ENCODE measurements around the gene DEK. TPM values are rescaled to one million over a fixed set of nuclear protein-coding genes. Genes with fewer than 3 reads are reported as not detected.
A peak's percentile ranks its signal among the peaks of the same experiment; 100 is the strongest.
"Not testable (repeated sequence)": the region's sequence is repeated elsewhere in the genome, so short reads cannot be mapped to it uniquely, and the experiment has no call there.

The DEK gene
- total and polyA plus RNA-seq, 7 experiments from 2014 or later: 41.6 to 174 (median 61.1) TPM

GRCh38 chr6:18235524-18235923 is 28.8 kb downstream of the DEK start:
- Histone ChIP-seq H3K4me1 (ENCODE audit: control insufficient read depth in 2 of 2, insufficient read depth in 2 of 2, low read length in 2 of 2) (no peaks in the 10 kb centered on the region), H3K4me3 (ENCODE audit: low read length) (no peak overlapping the region), H3K36me3 (ENCODE audit: control insufficient read depth in 2 of 3, insufficient read depth in 3 of 3, low read length in 3 of 3) (peaks cover 0 to 42% (median 11%) of the 10 kb centered on the region in 3 experiments), H3K27ac (ENCODE audit: low read depth, low read length) (no peak overlapping the region), H3K27me3 (ENCODE audit: control insufficient read depth in 2 of 2, insufficient read depth in 2 of 2, low read length in 2 of 2) (no peaks in the 10 kb centered on the region), H3K9me3 (ENCODE audit: control insufficient read depth in 2 of 3, low read length in 3 of 3) (no peaks in the 10 kb centered on the region)
- ATAC-seq: no peak
- DNase-seq: no peak
- peaks cover 42 to 80% (median 71%) of the 10 kb centered on the region in 5 donors for H3K36me3 Mint-ChIP-seq
- peak overlapping the region in 1 of 9 donors; percentile 29 for H3K27ac Mint-ChIP-seq
- H3K4me3 Mint-ChIP-seq: no peak overlapping the region
- ChIA-PET POLR2A (interaction anchor here (0.5 kb wide), 1 partner anchor 220 kb away, joined by 5 read pairs; no protein-coding TSS in a partner anchor), CTCF (interaction anchor here (1.0 kb wide), 1 partner anchor 24 kb away, joined by 3 read pairs; no protein-coding TSS in a partner anchor)
- no peaks in the 10 kb centered on the region for H3K27me3 Mint-ChIP-seq
- peaks cover 0 to 22% (median 4%) of the 10 kb centered on the region in 7 donors for H3K4me1 Mint-ChIP-seq
- H3K9me3 Mint-ChIP-seq: peaks cover 0 to 41% (median 23%) of the 10 kb centered on the region in 11 donors
- intact Hi-C loops (cut with micrococcal nuclease): no loop called here

GRCh38 chr6:18234564-18234963 is 29.8 kb downstream of the DEK start:
- H3K4me3 Mint-ChIP-seq: no peak overlapping the region
- intact Hi-C loops (cut with micrococcal nuclease): no loop called here
- peaks cover 0 to 51% (median 26%) of the 10 kb centered on the region in 11 donors for H3K9me3 Mint-ChIP-seq
- CTCF ChIA-PET: no interaction called here
- ATAC-seq: no peak
- peak overlapping the region in 2 of 9 donors; percentile 12 to 48 for H3K27ac Mint-ChIP-seq
- Histone ChIP-seq H3K9me3 (ENCODE audit: control insufficient read depth in 2 of 3, low read length in 3 of 3) (no peaks in the 10 kb centered on the region), H3K27ac (ENCODE audit: low read depth, low read length) (no peak overlapping the region), H3K27me3 (ENCODE audit: control insufficient read depth in 2 of 2, insufficient read depth in 2 of 2, low read length in 2 of 2) (no peaks in the 10 kb centered on the region), H3K4me1 (ENCODE audit: control insufficient read depth in 2 of 2, insufficient read depth in 2 of 2, low read length in 2 of 2) (no peaks in the 10 kb centered on the region), H3K4me3 (ENCODE audit: low read length) (no peak overlapping the region), H3K36me3 (ENCODE audit: control insufficient read depth in 2 of 3, insufficient read depth in 3 of 3, low read length in 3 of 3) (peaks cover 0 to 41% (median 11%) of the 10 kb centered on the region in 3 experiments)
- no peak for DNase-seq
- H3K27me3 Mint-ChIP-seq: no peaks in the 10 kb centered on the region
- H3K4me1 Mint-ChIP-seq: peaks cover 0 to 25% (median 4%) of the 10 kb centered on the region in 7 donors
- peaks cover 46 to 90% (median 78%) of the 10 kb centered on the region in 5 donors for H3K36me3 Mint-ChIP-seq
- POLR2A ChIA-PET: no interaction called here

GRCh38 chr6:18233770-18234169 is 30.6 kb downstream of the DEK start:
- DNase-seq; H3K27ac Mint-ChIP-seq; CTCF ChIA-PET; H3K4me3 Mint-ChIP-seq; intact Hi-C loops (cut with micrococcal nuclease); H3K4me3 ChIP-seq (ENCODE audit: low read length); H3K27me3 Mint-ChIP-seq; POLR2A ChIA-PET; H3K4me1 ChIP-seq (ENCODE audit: control insufficient read depth in 2 of 2, insufficient read depth in 2 of 2, low read length in 2 of 2); H3K9me3 ChIP-seq (ENCODE audit: control insufficient read depth in 2 of 3, low read length in 3 of 3); H3K27me3 ChIP-seq (ENCODE audit: control insufficient read depth in 2 of 2, insufficient read depth in 2 of 2, low read length in 2 of 2); H3K27ac ChIP-seq (ENCODE audit: low read depth, low read length); ATAC-seq: not testable (repeated sequence)
- Mint-ChIP-seq H3K36me3 (peaks cover 53 to 92% (median 81%) of the 10 kb centered on the region in 5 donors), H3K9me3 (peaks cover 0 to 55% (median 30%) of the 10 kb centered on the region in 11 donors), H3K4me1 (peaks cover 0 to 24% (median 0%) of the 10 kb centered on the region in 7 donors)
- H3K36me3 ChIP-seq (ENCODE audit: control insufficient read depth in 2 of 3, insufficient read depth in 3 of 3, low read length in 3 of 3): peaks cover 0 to 38% (median 11%) of the 10 kb centered on the region in 3 experiments

- H3K36me3 ChIP-seq (ENCODE audit: control insufficient read depth in 2 of 3, insufficient read depth in 3 of 3, low read length in 3 of 3): peaks cover 0 to 36% (median 8%) of the 10 kb centered on the region in 3 experiments
- ATAC-seq; H3K9me3 ChIP-seq (ENCODE audit: control insufficient read depth in 2 of 3, low read length in 3 of 3); H3K27me3 ChIP-seq (ENCODE audit: control insufficient read depth in 2 of 2, insufficient read depth in 2 of 2, low read length in 2 of 2); DNase-seq; H3K4me1 ChIP-seq (ENCODE audit: control insufficient read depth in 2 of 2, insufficient read depth in 2 of 2, low read length in 2 of 2); H3K27ac ChIP-seq (ENCODE audit: low read depth, low read length); H3K4me3 ChIP-seq (ENCODE audit: low read length); H3K27me3 Mint-ChIP-seq; H3K27ac Mint-ChIP-seq; POLR2A ChIA-PET; CTCF ChIA-PET; intact Hi-C loops (cut with micrococcal nuclease): not testable (repeated sequence)
- Mint-ChIP-seq H3K36me3 (peaks cover 64 to 94% (median 88%) of the 10 kb centered on the region in 5 donors), H3K4me3 (peak overlapping the region in 2 of 10 donors; percentile 2 to 14), H3K4me1 (peaks cover 0 to 24% (median 6%) of the 10 kb centered on the region in 7 donors), H3K9me3 (peaks cover 0 to 55% (median 30%) of the 10 kb centered on the region in 11 donors)
Observed at GRCh38 chr6:18231856-18232255, 32.5 kb downstream of the DEK start.

- H3K27ac ChIP-seq (ENCODE audit: low read depth, low read length); intact Hi-C loops (cut with micrococcal nuclease); H3K27ac Mint-ChIP-seq; CTCF ChIA-PET; H3K27me3 ChIP-seq (ENCODE audit: control insufficient read depth in 2 of 2, insufficient read depth in 2 of 2, low read length in 2 of 2); DNase-seq; H3K4me3 Mint-ChIP-seq; H3K9me3 ChIP-seq (ENCODE audit: control insufficient read depth in 2 of 3, low read length in 3 of 3); ATAC-seq; H3K4me1 ChIP-seq (ENCODE audit: control insufficient read depth in 2 of 2, insufficient read depth in 2 of 2, low read length in 2 of 2); H3K4me3 ChIP-seq (ENCODE audit: low read length); H3K27me3 Mint-ChIP-seq; POLR2A ChIA-PET: not testable (repeated sequence)
- H3K36me3 ChIP-seq (ENCODE audit: control insufficient read depth in 2 of 3, insufficient read depth in 3 of 3, low read length in 3 of 3): peaks cover 0 to 26% (median 11%) of the 10 kb centered on the region in 3 experiments
- Mint-ChIP-seq H3K4me1 (peaks cover 0 to 21% (median 6%) of the 10 kb centered on the region in 7 donors), H3K9me3 (peaks cover 0 to 42% (median 27%) of the 10 kb centered on the region in 11 donors), H3K36me3 (peaks cover 48 to 77% (median 63%) of the 10 kb centered on the region in 5 donors)
Observed at GRCh38 chr6:18228590-18228989, 35.7 kb downstream of the DEK start.

GRCh38 chr6:18227166-18227565 is 37.2 kb downstream of the DEK start:
- H3K27me3 ChIP-seq (ENCODE audit: control insufficient read depth in 2 of 2, insufficient read depth in 2 of 2, low read length in 2 of 2); H3K9me3 ChIP-seq (ENCODE audit: control insufficient read depth in 2 of 3, low read length in 3 of 3); DNase-seq; H3K4me1 ChIP-seq (ENCODE audit: control insufficient read depth in 2 of 2, insufficient read depth in 2 of 2, low read length in 2 of 2); ATAC-seq; H3K4me3 Mint-ChIP-seq; POLR2A ChIA-PET; H3K4me3 ChIP-seq (ENCODE audit: low read length); intact Hi-C loops (cut with micrococcal nuclease); H3K27me3 Mint-ChIP-seq; CTCF ChIA-PET; H3K27ac ChIP-seq (ENCODE audit: low read depth, low read length): not testable (repeated sequence)
- peaks cover under 1 to 31% (median 11%) of the 10 kb centered on the region in 3 experiments for H3K36me3 ChIP-seq (ENCODE audit: control insufficient read depth in 2 of 3, insufficient read depth in 3 of 3, low read length in 3 of 3)
- peaks cover 0 to 30% (median 18%) of the 10 kb centered on the region in 11 donors for H3K9me3 Mint-ChIP-seq
- peaks cover 0 to 17% (median 6%) of the 10 kb centered on the region in 7 donors for H3K4me1 Mint-ChIP-seq
- peak overlapping the region in 4 of 9 donors; percentile 21 to 63 (median 36) for H3K27ac Mint-ChIP-seq
- peaks cover 37 to 71% (median 52%) of the 10 kb centered on the region in 5 donors for H3K36me3 Mint-ChIP-seq

Measured in naive thymus-derived CD4-positive, alpha-beta T cell (primary cell).